Neutrophil (primary cell): ENCODE measurements around the gene LTN1.

Experiments
- H3K27ac ChIP-seq: fragments of 200-600 bp; sonication (generic); 2 replicates; pipeline ENCODE4 v1.5.1; 2016; ENCODE audit warnings: mild to moderate bottlenecking, moderate library complexity
- H3K27me3 ChIP-seq: fragments of 200-600 bp; sonication (generic); 2 replicates; pipeline ENCODE4 v1.6.0; 2016; ENCODE audit warnings: mild to moderate bottlenecking
- H3K36me3 ChIP-seq: fragments of 200-600 bp; sonication (generic); 2 replicates; pipeline ENCODE4 v1.5.1; 2017
- H3K4me1 ChIP-seq, 2 experiments: fragments of 200-600 bp in 1 of 2; sonication (generic) in 1 of 2; 1 replicate in 1 of 2; 2 replicates in 1 of 2; pipeline versions ENCODE4 v1.5.1 to v1.6.1; 2013 to 2016; ENCODE audit warnings: low read depth in 1 of 2, low read length in 1 of 2, mild to moderate bottlenecking in 1 of 2, moderate library complexity in 1 of 2; ENCODE audit not compliant: control insufficient read depth in 1 of 2, insufficient read depth in 1 of 2
- H3K4me3 ChIP-seq, 2 experiments: fragments of 200-600 bp in 1 of 2; sonication (generic) in 1 of 2; 1 replicate in 1 of 2; 2 replicates in 1 of 2; pipeline ENCODE4 v1.5.1; 2013 to 2016; ENCODE audit warnings: low read depth in 1 of 2, low read length in 1 of 2, mild to moderate bottlenecking in 1 of 2, moderate library complexity in 1 of 2
- H3K9me3 ChIP-seq: fragments of 200-600 bp; sonication (generic); 2 replicates; pipeline ENCODE4 v1.5.1; 2016
- TF ChIP-seq, protein P1 (sequence below): fragments of 200-600 bp; sonication (generic); IDR thresholded peaks from 2 replicates; pipeline ENCODE4 v1.5.1; 2016; ENCODE audit warnings: antibody characterized with exemption

The LTN1 gene

DNA sequence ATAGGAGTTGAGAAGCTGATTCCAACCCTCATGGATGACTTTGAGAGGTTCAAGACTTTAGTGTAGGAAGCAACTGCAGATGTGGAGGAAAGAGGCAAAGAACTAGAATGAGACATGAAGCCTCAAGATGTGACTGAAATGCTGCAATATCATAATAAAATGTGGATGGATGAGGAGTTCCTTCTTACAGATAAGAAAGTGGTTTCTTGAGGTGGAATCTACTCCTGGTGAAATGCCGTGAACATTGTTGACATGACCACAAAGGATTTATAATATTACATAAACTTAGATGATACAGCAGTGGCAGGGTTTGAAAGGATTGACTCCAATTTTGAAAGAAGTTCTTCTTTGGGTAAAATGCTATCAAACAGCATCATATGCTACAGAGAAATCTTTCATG is 28.8 kb downstream of the LTN1 start:
- H3K27ac ChIP-seq: no peak overlapping the region
- H3K9me3 ChIP-seq: no peaks in the 10 kb centered on the region
- no peak overlapping the region for H3K4me3 ChIP-seq
- peaks cover 82% of the 10 kb centered on the region for H3K36me3 ChIP-seq
- H3K27me3 ChIP-seq: no peaks in the 10 kb centered on the region
- TF ChIP-seq, protein P1, sequence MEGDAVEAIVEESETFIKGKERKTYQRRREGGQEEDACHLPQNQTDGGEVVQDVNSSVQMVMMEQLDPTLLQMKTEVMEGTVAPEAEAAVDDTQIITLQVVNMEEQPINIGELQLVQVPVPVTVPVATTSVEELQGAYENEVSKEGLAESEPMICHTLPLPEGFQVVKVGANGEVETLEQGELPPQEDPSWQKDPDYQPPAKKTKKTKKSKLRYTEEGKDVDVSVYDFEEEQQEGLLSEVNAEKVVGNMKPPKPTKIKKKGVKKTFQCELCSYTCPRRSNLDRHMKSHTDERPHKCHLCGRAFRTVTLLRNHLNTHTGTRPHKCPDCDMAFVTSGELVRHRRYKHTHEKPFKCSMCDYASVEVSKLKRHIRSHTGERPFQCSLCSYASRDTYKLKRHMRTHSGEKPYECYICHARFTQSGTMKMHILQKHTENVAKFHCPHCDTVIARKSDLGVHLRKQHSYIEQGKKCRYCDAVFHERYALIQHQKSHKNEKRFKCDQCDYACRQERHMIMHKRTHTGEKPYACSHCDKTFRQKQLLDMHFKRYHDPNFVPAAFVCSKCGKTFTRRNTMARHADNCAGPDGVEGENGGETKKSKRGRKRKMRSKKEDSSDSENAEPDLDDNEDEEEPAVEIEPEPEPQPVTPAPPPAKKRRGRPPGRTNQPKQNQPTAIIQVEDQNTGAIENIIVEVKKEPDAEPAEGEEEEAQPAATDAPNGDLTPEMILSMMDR: no peak
- H3K4me1 ChIP-seq: no peaks in the 10 kb centered on the region

DNA sequence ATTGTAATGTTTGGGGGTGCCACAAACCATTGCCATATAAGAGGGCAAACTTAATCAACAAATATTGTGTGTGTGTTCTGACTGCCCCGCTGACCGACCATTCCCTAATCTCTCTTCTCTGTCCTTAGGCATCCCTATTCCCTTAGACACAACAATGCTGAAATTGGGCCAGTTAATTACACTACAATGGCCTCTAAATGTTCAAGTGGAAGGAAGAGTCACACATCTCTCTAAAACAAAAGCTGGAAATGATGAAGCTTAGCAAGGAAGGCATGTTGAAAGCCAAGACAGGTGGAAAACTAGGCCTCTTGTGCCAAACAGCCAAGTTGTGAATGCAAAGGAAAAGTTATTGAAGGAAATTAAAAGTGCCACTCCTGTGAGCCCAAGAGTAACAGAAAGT is 30.2 kb downstream of the LTN1 start:
- Histone ChIP-seq H3K9me3 (no peaks in the 10 kb centered on the region), H3K27ac (no peak overlapping the region), H3K4me1 (no peaks in the 10 kb centered on the region), H3K27me3 (no peaks in the 10 kb centered on the region), H3K36me3 (peaks cover 82% of the 10 kb centered on the region), H3K4me3 (no peak overlapping the region)
- TF ChIP-seq, protein P1: no peak

DNA sequence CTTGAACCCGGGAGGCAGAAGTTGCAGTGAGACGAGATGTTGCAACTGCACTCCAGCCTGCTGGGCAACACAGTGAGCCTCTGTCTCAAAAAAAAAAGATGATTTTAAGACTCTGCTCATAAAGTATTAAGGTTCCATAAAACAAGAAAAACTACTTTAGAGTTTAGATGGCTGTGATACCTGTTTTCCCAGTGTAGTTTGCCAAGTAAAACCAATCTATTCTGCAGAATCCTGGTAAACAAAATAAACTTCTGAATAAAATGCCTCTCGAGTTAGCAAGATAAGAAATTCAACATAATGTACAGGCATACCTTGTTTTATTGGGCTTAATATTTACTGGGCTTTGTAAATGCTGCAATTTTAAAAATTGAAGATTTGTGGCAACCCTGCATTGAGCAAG is 30.8 kb downstream of the LTN1 start:
- Histone ChIP-seq H3K36me3 (peaks cover 82% of the 10 kb centered on the region), H3K27me3 (no peaks in the 10 kb centered on the region), H3K27ac (no peak overlapping the region), H3K9me3 (no peaks in the 10 kb centered on the region), H3K4me3 (no peak overlapping the region), H3K4me1 (no peaks in the 10 kb centered on the region)
- TF ChIP-seq, protein P1: no peak

DNA sequence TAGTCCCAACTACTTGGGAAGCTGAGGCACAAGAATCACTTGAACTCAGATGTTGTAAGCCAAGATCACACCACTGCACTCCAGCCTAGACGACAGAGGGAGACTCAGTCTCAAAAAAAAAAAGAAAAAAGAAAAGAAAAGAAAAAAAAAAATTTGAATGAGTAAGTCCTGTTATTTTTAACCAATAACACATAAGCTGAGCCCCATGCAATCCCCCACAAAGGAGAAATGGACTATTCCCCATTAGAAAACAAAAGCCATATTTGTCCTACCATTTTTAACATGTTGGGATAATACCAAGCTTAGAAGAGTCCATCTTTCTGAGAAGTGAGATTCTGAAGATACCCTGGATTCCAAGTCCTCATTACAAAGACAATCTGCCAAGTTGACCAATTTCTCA is 32.4 kb downstream of the LTN1 start:
- H3K27me3 ChIP-seq: no peaks in the 10 kb centered on the region
- H3K27ac ChIP-seq: no peak overlapping the region
- no peaks in the 10 kb centered on the region for H3K9me3 ChIP-seq
- TF ChIP-seq, protein P1: no peak
- peaks cover 75% of the 10 kb centered on the region for H3K36me3 ChIP-seq
- no peaks in the 10 kb centered on the region for H3K4me1 ChIP-seq
- no peak overlapping the region for H3K4me3 ChIP-seq

DNA sequence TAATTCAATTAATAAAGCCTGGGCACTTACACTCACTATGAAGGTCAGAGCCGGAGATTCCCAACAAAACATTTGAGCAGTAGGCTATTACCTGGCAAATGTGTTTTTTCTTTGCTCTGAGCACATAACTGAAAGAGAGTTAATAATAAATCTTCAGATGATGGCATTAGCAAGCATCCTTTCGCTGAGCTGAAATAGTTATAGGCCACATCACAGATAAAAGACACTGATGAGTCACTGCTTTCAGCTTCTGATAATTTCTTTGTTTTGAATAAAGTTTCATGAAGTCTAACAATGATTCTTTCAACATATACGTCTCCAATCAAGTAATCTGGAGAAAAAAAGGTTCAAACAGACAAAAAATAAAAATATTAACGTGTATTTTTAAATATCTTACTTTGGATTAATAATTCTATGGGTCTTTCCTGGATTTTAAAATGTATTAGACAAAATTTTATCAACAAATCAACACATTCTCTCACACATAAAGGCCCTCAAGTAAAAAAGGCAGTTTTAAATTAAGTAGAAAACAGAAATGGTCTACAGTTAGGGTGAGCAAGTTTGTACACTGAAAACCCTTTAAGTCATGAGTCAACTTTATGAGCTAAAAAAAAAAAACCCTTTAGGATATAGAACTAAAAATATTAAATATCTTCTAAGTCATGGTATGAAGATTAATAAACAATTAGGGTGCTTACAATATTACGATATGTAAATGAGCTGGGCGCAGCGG is 33.1 kb downstream of the LTN1 start:
- TF ChIP-seq, protein P1: no peak
- peaks cover 73% of the 10 kb centered on the region for H3K36me3 ChIP-seq

More for the DNA sequence above, 33.1 kb downstream of the LTN1 start:
- Histone ChIP-seq H3K27ac (no peak overlapping the region), H3K4me1 (no peaks in the 10 kb centered on the region), H3K9me3 (no peaks in the 10 kb centered on the region), H3K27me3 (no peaks in the 10 kb centered on the region), H3K4me3 (no peak overlapping the region)
